ENCODE data around the gene VASP.

VASP gene

DNA sequence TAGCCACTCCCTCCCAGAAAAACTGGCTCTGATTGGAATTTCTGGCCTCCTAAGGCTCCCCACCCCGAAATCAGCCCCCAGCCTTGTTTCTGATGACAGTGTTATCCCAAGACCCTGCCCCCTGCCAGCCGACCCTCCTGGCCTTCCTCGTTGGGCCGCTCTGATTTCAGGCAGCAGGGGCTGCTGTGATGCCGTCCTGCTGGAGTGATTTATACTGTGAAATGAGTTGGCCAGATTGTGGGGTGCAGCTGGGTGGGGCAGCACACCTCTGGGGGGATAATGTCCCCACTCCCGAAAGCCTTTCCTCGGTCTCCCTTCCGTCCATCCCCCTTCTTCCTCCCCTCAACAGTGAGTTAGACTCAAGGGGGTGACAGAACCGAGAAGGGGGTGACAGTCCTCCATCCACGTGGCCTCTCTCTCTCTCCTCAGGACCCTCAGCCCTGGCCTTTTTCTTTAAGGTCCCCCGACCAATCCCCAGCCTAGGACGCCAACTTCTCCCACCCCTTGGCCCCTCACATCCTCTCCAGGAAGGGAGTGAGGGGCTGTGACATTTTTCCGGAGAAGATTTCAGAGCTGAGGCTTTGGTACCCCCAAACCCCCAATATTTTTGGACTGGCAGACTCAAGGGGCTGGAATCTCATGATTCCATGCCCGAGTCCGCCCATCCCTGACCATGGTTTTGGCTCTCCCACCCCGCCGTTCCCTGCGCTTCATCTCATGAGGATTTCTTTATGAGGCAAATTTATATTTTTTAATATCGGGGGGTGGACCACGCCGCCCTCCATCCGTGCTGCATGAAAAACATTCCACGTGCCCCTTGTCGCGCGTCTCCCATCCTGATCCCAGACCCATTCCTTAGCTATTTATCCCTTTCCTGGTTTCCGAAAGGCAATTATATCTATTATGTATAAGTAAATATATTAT is 33.3 kb upstream of the VASP start:
- no peak for DNase-seq (ENCODE audit: low read depth in 2 of 2)

GRCh38 chr19:45474606-45475521 is 32.4 kb upstream of the VASP start:
- DNase-seq (ENCODE audit: low read depth in 2 of 2): no peak

- no peak for DNase-seq (ENCODE audit: low read depth in 2 of 2)
Observed at GRCh38 chr19:45475537-45476291, 31.6 kb upstream of the VASP start.

DNA sequence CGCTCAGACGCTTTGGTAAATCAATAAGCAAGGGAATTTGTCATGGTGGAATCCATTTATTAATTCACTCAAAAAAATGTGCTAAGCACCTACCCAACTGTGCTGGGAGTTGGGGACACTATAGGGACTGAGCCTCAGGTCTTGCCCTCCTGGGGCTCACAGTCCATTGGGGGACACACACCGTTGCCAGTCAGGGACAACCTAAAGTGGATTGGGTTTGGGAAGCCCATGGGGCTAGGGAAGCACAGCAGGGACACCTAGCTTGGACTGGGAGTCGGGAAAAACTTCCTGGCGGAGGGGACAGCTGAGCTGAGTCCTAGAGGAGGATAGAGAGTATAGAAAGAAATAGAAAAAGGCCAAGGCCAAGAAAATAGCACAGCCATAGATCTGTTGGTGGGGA is 31.0 kb upstream of the VASP start:
- no peak for DNase-seq (ENCODE audit: low read depth in 2 of 2)

DNA sequence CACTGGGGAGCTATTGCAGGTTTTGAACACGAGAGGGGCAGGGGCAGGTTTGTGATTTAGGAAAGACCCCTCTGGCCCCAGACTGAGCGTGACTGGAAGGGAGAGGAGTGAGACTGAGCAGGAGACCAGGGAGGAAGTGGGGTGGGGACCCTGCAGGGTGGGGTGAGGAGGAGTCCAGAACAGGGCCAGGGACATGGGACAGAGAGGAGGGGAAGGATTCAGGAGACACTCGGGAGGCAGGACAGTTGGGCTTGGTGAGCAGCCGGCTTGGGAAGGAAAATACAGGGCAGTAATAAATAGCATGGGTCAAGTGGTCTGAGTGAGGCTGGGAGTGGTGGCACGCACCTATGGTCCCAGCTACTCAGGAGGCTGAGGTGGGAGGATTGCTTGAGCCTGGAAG is 30.1 kb upstream of the VASP start:
- no peak for DNase-seq (ENCODE audit: low read depth in 2 of 2)

DNA sequence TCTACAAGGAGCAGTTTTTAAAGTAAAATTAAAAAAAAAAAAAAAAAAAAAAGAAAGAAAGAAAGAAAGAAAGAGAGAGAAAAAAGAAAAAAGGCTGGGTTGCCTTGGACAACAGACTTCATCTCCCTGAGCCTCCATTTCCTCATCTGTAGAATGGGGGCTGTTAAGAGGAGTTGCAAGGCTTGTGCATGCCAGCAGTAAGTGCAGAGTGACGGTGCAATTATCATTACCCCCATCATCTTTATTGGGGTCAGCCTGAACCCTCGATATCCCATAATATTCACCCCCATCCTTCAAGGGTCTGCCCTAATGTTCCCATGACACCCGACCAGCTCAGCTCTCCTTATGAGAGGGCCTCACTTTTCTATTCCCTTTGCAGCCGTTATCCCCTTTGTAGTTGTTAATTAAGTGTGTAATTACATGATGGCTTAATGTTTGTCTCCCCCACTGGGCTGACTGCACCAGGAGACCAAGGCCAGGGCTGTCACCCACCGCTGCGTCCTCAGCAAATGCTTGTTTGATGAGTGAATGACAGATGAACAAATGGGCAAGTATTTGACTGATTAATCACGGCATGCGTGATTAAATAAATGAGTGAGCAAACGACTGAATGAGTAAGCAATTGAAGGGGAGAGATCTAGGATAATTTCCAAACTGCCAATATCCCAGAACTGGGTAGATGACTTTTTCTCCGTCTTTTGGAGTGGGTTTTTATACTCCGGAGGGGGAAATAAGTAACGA is 29.4 kb upstream of the VASP start:
- DNase-seq (ENCODE audit: low read depth in 2 of 2): no peak

GRCh38 chr19:45478454-45479238 is 28.6 kb upstream of the VASP start:
- peak; percentile 81 to 82 for DNase-seq (ENCODE audit: low read depth in 2 of 2)

DNA sequence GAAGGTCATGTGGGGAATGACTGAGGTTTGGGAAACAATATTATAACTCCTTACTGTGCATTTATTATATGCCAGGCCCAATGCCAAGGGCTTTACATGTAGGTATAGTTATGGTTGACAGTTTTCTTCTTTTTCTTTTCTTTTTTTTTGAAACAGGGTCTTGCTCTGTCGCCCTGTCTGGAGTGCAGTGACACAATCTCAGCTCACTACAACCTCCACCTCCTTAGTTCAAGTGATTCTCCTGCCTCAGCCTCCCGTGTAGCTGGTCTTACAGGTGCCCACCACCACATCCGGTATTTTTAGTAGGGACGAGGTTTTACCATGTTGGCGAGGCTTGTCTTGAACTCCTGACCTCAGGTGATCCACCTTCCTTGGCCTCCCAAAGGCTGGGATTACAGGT is 24.2 kb upstream of the VASP start:
- DNase-seq (ENCODE audit: low read depth in 2 of 2): no peak

- DNase-seq (ENCODE audit: low read depth in 2 of 2): no peak
Observed at GRCh38 chr19:45484273-45484945, 22.9 kb upstream of the VASP start.

DNA sequence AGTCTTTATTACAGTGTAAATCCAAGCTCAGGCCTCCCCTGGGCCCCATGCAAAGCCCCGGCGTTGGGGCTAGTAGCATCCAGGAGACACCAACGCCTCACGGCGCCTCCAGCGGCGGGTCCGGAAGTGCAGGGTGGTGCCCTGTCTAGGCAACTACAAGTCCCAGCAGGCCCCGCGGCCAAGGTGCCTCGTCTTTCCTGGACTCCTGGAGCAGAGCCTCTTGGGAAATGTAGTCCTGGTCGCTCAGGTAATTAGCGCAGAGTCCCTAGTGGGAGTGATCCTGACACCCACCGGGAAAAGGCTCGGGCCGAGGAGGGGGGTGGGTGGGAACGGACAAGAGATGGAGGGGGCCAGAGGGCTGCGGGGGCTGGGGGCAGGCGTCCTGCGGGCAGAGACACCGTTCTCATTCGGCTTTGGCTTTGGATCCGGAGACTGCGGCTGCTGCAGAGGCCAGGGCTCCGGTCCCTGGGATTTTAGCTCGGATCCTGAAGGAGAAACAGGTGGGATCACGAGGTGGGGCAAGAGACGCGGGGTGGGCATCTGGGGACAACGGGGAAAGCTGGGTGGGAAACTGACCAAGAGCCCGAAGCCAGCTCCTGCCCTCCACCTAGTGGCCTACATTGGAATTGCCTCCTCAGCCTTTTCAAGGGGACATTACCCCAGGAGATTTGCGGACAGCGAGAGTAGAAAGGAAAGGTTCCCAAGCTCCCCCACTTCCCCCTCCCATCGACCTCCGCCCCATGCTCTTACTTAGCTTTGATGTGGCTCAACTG is 21.8 kb upstream of the VASP start:
- DNase-seq (ENCODE audit: low read depth in 2 of 2): peak; percentile 96

DNA sequence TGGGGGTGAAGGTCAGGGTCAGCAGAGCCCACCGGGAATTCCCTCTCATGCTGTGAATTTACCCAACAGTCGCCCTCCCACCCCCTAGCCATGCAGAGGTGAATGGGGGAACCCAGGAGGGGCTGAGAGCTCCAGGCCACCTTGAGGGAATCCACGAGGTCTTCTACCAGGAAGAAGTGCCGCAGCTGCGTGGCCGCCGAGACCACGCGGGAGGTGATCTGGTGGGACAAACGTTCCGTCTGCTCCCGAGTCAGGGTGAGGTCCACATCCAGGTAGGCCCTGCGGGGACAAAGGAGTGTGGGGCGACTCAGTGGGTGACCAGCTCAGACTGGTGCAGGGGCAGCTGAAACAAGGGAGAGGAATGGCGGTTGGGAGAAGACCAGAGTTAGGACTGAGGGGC is 18.6 kb upstream of the VASP start:
- DNase-seq (ENCODE audit: low read depth in 2 of 2): no peak

GRCh38 chr19:45489216-45489855 is 17.9 kb upstream of the VASP start:
- no peak for DNase-seq (ENCODE audit: low read depth in 2 of 2)

- no peak for DNase-seq (ENCODE audit: low read depth in 2 of 2)
Observed at GRCh38 chr19:45492137-45492626, 15.1 kb upstream of the VASP start.

GRCh38 chr19:45492627-45493470 is 14.4 kb upstream of the VASP start:
- no peak for DNase-seq (ENCODE audit: low read depth in 2 of 2)

GRCh38 chr19:45494261-45494916 is 12.9 kb upstream of the VASP start:
- no peak for DNase-seq (ENCODE audit: low read depth in 2 of 2)

DNA sequence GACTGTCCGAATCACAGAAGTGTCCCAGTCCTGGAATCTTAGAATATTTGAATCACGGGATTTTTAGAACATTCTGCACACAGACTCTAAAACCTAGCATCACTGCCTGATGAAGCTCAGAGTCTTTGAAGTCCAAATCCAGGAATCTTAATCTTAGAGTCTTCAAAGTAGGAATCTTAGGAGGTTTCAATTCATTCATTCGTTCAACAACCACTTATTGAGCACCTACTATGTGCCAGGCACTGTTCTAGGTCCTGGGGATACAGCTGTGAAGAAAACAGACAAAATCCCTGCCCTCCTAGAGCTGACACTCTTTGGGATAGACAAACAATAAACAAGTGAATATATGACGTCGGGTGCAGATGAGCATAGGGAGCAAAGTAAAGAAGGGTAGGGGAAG is 12.1 kb upstream of the VASP start:
- DNase-seq (ENCODE audit: low read depth in 2 of 2): no peak

Data from stimulated activated CD8-positive, alpha-beta memory T cell treated with anti-CD3 and anti-CD28 coated beads, Interleukin-15, amount 100 ng/mL, for 48 hours (primary cell).